CD4-positive, alpha-beta T cell (primary cell): ENCODE measurements around the gene LAMA3. TPM values are rescaled to one million over a fixed set of nuclear protein-coding genes. Genes with fewer than 3 reads are reported as not detected.

ENCODE experiments used
- ATAC-seq: fragments of 200-7000 bp; cut with Tn5 transposase; one replicate; pipeline ENCODE4 v1.10.0; 2022; ENCODE audit warnings: mild to moderate bottlenecking; ENCODE audit not compliant: poor library complexity
- CTCF ChIA-PET: fragments of 350-600 bp; sonication (Branson Sonifier 250); formaldehyde crosslinking; loops from one replicate; lab custom pipeline; 2021; ENCODE audit warnings: antibody characterized with exemption, inconsistent platforms; lab: Charles Lee
- POLR2A ChIA-PET: fragments of 350-600 bp; sonication (Branson Sonifier 250); formaldehyde crosslinking; loops from one replicate; lab custom pipeline; 2021; ENCODE audit warnings: antibody characterized with exemption, inconsistent platforms; lab: Charles Lee
- DNase-seq, 14 experiments: peaks; one replicate each; pipeline ENCODE4 v3.0.0-alpha.2; 2013 to 2020; ENCODE audit warnings: mixed read lengths in 2 of 14
- H3K27ac ChIP-seq, 2 donors: one replicate each; pipeline versions ENCODE4 v1.5.1 to v1.7.0; 2013; ENCODE audit warnings: low read length in 2 of 2, low read depth in 1 of 2, mild to moderate bottlenecking in 1 of 2
- H3K27me3 ChIP-seq, 2 experiments: 1 replicate in 1 of 2; 2 replicates in 1 of 2; pipeline versions ENCODE4 v1.6.1 to v1.7.0; 2013; ENCODE audit warnings: low read length in 2 of 2, control low read depth in 1 of 2, mild to moderate bottlenecking in 1 of 2, moderate library complexity in 1 of 2; ENCODE audit not compliant: insufficient read depth in 2 of 2, control insufficient read depth in 1 of 2
- H3K36me3 ChIP-seq: one replicate; pipeline ENCODE4 v1.6.1; 2013; ENCODE audit warnings: low read length, control low read depth; ENCODE audit not compliant: insufficient read depth
- H3K4me1 ChIP-seq: one replicate; pipeline ENCODE4 v1.6.1; 2013; ENCODE audit warnings: low read length, control low read depth; ENCODE audit not compliant: insufficient read depth
- H3K4me3 ChIP-seq: one replicate; pipeline ENCODE4 v1.5.1; 2013; ENCODE audit warnings: mild to moderate bottlenecking, low read length, moderate library complexity
- H3K9me3 ChIP-seq, 2 experiments: 1 replicate in 1 of 2; 2 replicates in 1 of 2; pipeline versions ENCODE4 v1.6.1 to v1.7.0; 2013; ENCODE audit warnings: low read length in 2 of 2, mild to moderate bottlenecking in 2 of 2, control low read depth in 1 of 2, moderate library complexity in 1 of 2; ENCODE audit not compliant: control insufficient read depth in 1 of 2, insufficient read depth in 1 of 2
- H3K27ac Mint-ChIP-seq: one replicate; pipeline ENCODE4 v1.8.0; 2020; ENCODE audit warnings: mixed read lengths
- H3K27me3 Mint-ChIP-seq: one replicate; pipeline ENCODE4 v1.8.0; 2021; ENCODE audit warnings: mixed read lengths
- H3K36me3 Mint-ChIP-seq: one replicate; pipeline ENCODE4 v1.8.0; 2021; ENCODE audit warnings: low read depth, mixed read lengths
- H3K4me1 Mint-ChIP-seq: one replicate; pipeline ENCODE4 v1.8.0; 2021; ENCODE audit warnings: low read depth, mixed read lengths
- H3K4me3 Mint-ChIP-seq: one replicate; pipeline ENCODE4 v1.8.0; 2020; ENCODE audit warnings: mild to moderate bottlenecking, mixed read lengths
- H3K9me3 Mint-ChIP-seq: one replicate; pipeline ENCODE4 v1.8.0; 2020; ENCODE audit warnings: mixed read lengths
- intact Hi-C, 2 experiments: fragments of 100-400 bp; cut with DNase I in 1 of 2; cut with micrococcal nuclease in 1 of 2; formaldehyde crosslinking; loops; one replicate each; pipeline versions ENCODE4 v1.15.1 to v1.9.0; 2023 to 2025; cut with DNase I, micrococcal nuclease
- total RNA-seq, 174 experiments: library from RNA in 2 of 174; stranded (reverse) in 2 of 174; gene quantifications; one replicate each; pipeline ENCODE4 v1.2.3 and lab custom pipeline; 2021 to 2026
- TF ChIP-seq, protein P1 (sequence below): fragments of 200-600 bp; IDR thresholded peaks from one replicate; pipeline ENCODE4 v1.8.0; 2022; ENCODE audit warnings: antibody characterized with exemption, mild to moderate bottlenecking

The LAMA3 gene
- total RNA-seq, 2 experiments from 2014 or later: 0.19 TPM; not detected in 1

DNA sequence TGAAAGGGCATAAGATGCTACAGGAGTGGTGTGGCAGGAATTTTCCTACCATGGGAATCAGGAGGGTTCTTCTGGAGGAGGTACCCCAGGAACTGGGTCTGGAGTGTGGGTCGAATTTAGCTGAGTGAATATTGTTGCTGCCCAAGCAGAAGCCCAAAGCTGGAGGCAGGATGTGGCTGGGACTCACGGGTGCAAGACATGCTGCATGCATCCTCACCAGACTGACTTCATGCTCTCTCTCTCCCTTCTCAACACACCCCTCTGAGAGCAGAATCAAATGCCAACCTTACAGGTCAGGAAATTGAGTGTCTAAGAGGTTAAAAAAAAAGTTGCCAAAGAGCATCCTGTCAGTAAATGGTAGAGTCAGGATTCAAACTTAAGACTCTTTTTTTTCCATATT is 246.6 kb downstream of the LAMA3 start:
- Histone ChIP-seq H3K27me3 (no peaks in the 10 kb centered on the region), H3K4me3 (no peak overlapping the region), H3K9me3 (no peaks in the 10 kb centered on the region), H3K27ac (no peak overlapping the region), H3K36me3 (no peaks in the 10 kb centered on the region), H3K4me1 (peaks cover 54% of the 10 kb centered on the region)
- CTCF ChIA-PET: interaction anchor here (2.1 kb wide), 1 partner anchor 17 kb away, joined by 6 read pairs; no protein-coding TSS in a partner anchor
- ATAC-seq: peak; percentile 74
- TF ChIP-seq, protein P1, sequence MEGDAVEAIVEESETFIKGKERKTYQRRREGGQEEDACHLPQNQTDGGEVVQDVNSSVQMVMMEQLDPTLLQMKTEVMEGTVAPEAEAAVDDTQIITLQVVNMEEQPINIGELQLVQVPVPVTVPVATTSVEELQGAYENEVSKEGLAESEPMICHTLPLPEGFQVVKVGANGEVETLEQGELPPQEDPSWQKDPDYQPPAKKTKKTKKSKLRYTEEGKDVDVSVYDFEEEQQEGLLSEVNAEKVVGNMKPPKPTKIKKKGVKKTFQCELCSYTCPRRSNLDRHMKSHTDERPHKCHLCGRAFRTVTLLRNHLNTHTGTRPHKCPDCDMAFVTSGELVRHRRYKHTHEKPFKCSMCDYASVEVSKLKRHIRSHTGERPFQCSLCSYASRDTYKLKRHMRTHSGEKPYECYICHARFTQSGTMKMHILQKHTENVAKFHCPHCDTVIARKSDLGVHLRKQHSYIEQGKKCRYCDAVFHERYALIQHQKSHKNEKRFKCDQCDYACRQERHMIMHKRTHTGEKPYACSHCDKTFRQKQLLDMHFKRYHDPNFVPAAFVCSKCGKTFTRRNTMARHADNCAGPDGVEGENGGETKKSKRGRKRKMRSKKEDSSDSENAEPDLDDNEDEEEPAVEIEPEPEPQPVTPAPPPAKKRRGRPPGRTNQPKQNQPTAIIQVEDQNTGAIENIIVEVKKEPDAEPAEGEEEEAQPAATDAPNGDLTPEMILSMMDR: no peak
- Mint-ChIP-seq H3K27me3 (no peaks in the 10 kb centered on the region), H3K4me3 (no peak overlapping the region), H3K27ac (peak overlapping the region; percentile 71), H3K9me3 (no peaks in the 10 kb centered on the region), H3K4me1 (peaks cover 58% of the 10 kb centered on the region), H3K36me3 (no peaks in the 10 kb centered on the region)
- POLR2A ChIA-PET: interaction anchor here (1.0 kb wide), 1 partner anchor 14 kb away, joined by 3 read pairs; no protein-coding TSS in a partner anchor
- intact Hi-C loops: no loop called here
- peak in 9 of 14 experiments; percentile 10 to 76 (median 25) for DNase-seq

DNA sequence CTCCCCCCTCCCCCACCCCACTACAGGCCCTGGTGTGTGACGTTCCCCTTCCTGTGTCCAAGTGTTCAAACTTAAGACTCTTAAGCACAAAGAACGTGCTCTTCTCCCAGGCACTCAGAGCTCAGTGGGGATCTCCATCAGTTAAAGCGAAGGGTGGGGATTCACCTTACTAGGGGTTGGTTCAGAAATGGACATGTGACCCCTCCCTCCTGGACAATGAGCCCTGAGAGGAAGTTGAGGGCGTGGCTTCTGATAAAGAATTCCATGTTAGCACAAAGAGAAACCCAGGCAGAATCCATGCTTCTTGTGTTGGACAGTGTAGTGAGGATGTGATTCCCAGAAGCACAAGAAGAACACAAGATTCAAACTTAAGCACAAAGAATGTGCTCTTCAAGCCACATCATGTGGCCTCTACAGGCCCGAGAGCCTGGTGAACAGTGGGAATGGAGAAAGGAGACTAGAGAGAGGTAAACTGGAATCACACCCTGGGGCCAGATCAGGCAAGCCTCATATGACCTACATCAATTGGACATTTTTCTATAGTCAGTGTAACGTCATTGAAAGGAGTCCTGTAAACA is 247.2 kb downstream of the LAMA3 start:
- intact Hi-C loops: no loop called here
- Mint-ChIP-seq H3K27ac (peak overlapping the region; percentile 62), H3K27me3 (no peaks in the 10 kb centered on the region), H3K4me3 (no peak overlapping the region), H3K4me1 (peaks cover 59% of the 10 kb centered on the region), H3K9me3 (no peaks in the 10 kb centered on the region), H3K36me3 (no peaks in the 10 kb centered on the region)
- ChIA-PET CTCF (no interaction called here), POLR2A (interaction anchor here (1.0 kb wide), 1 partner anchor 13 kb away, joined by 3 read pairs; no protein-coding TSS in a partner anchor)
- H3K27me3 ChIP-seq: no peaks in the 10 kb centered on the region
- peaks cover 54% of the 10 kb centered on the region for H3K4me1 ChIP-seq
- no peak overlapping the region for H3K4me3 ChIP-seq
- no peaks in the 10 kb centered on the region for H3K36me3 ChIP-seq
- no peaks in the 10 kb centered on the region for H3K9me3 ChIP-seq
- no peak overlapping the region for H3K27ac ChIP-seq
- ATAC-seq (no peak), DNase-seq (no peak)
- TF ChIP-seq, protein P1: no peak

DNA sequence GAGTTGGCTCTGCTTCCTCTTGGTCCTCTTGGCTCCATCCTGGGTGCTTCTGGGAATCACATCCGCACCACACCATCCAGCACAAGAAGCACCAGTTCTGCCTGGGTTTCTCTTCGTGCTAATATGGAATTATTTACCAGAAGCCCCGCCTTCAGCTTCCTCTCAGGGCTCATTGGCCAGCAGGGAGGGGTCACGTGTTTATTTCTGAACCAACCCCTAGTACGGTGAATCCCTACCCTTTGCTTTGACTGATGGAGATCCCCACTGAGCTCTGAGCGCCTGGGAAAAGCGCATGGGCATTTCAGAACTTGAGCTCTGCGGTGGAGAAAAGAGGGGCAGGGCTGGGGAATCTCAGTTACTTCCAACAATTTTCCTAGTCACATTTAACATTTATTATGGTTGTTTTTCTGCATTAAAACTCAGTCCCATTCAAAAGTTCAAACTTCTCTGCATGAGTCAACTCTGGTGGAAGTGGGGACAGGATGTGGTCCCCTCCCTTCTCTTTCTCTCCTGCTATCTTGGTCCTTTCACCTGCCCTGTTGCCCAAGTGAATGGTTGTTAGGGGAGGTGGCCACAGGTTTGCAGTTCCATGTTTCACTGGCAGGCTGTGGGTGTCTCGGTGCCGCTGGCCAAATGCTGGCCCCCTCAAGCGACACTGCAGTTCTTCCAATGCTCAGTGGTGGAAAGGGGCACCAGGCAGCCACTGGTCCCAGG is 248.9 kb downstream of the LAMA3 start:
- no peaks in the 10 kb centered on the region for H3K9me3 Mint-ChIP-seq
- TF ChIP-seq, protein P1: no peak
- no peaks in the 10 kb centered on the region for H3K27me3 Mint-ChIP-seq
- Histone ChIP-seq H3K9me3 (no peaks in the 10 kb centered on the region), H3K27ac (no peak overlapping the region), H3K4me1 (peaks cover 54% of the 10 kb centered on the region), H3K27me3 (no peaks in the 10 kb centered on the region), H3K4me3 (no peak overlapping the region), H3K36me3 (no peaks in the 10 kb centered on the region)
- H3K27ac Mint-ChIP-seq: no peak overlapping the region
- intact Hi-C loops: no loop called here
- ChIA-PET CTCF (no interaction called here), POLR2A (no interaction called here)
- H3K4me1 Mint-ChIP-seq: peaks cover 68% of the 10 kb centered on the region
- ATAC-seq: no peak
- no peak overlapping the region for H3K4me3 Mint-ChIP-seq
- DNase-seq: peak in 7 of 14 experiments; percentile 7 to 53 (median 22)
- no peaks in the 10 kb centered on the region for H3K36me3 Mint-ChIP-seq
